Osteoblast (primary cell): ENCODE results near the gene MAD1L1. TPM values are rescaled to one million over a fixed set of nuclear protein-coding genes. Genes with fewer than 3 reads are reported as not detected.

ENCODE experiments used
- DNase-seq: peaks from one replicate; pipeline ENCODE4 v3.0.0; 2011; ENCODE audit warnings: low spot score, mixed read lengths; ENCODE audit not compliant: insufficient read length; ENCODE audit errors: missing footprints
- H2AFZ ChIP-seq: 2 replicates; pipeline ENCODE4 v1.6.0; 2011; ENCODE audit warnings: mild to moderate bottlenecking, low read length
- H3K27ac ChIP-seq: 2 replicates; pipeline ENCODE4 v1.5.1; 2011; ENCODE audit warnings: mild to moderate bottlenecking, low read depth, low read length, moderate library complexity
- H3K27me3 ChIP-seq: 2 replicates; pipeline ENCODE4 v1.6.0; 2012; ENCODE audit warnings: mild to moderate bottlenecking, control low read depth, inconsistent platforms, low read length, moderate library complexity; ENCODE audit not compliant: insufficient read depth
- H3K36me3 ChIP-seq: 2 replicates; pipeline ENCODE4 v1.5.1; 2011; ENCODE audit warnings: mild to moderate bottlenecking, low read length, control low read depth, moderate library complexity; ENCODE audit not compliant: insufficient read depth
- H3K4me1 ChIP-seq: 2 replicates; pipeline ENCODE4 v1.5.1; 2011; ENCODE audit warnings: mild to moderate bottlenecking, low read length, control low read depth, moderate library complexity; ENCODE audit not compliant: insufficient read depth
- H3K4me2 ChIP-seq: 2 replicates; pipeline ENCODE4 v1.6.0; 2011; ENCODE audit warnings: mild to moderate bottlenecking, low read length; ENCODE audit not compliant: insufficient read depth
- H3K4me3 ChIP-seq: fragments of 200-600 bp; sonication (generic); 3 replicates; pipeline ENCODE4 v1.5.1; 2012; ENCODE audit warnings: mild to moderate bottlenecking, low read length, inconsistent platforms; ENCODE audit not compliant: insufficient read depth
- H3K79me2 ChIP-seq: 2 replicates; pipeline ENCODE4 v1.6.0; 2012; ENCODE audit warnings: mild to moderate bottlenecking, low read length, control low read depth, inconsistent platforms; ENCODE audit not compliant: insufficient read depth
- H3K9me3 ChIP-seq: 2 replicates; pipeline ENCODE4 v1.5.1; 2011; ENCODE audit warnings: low read depth, low read length, control low read depth
- H4K20me1 ChIP-seq: 2 replicates; pipeline ENCODE4 v1.6.0; 2012; ENCODE audit warnings: mild to moderate bottlenecking, low read length, control low read depth; ENCODE audit not compliant: insufficient read depth
- CTCF ChIP-seq: IDR thresholded peaks from 2 replicates; pipeline ENCODE4 v1.5.1; 2011; ENCODE audit warnings: mild to moderate bottlenecking, low read depth, low read length, moderate library complexity; ENCODE audit errors: extremely low read depth
- total RNA-seq: library from RNA; depleted of rRNA; stranded (reverse); fragments of >200 nt; gene quantifications from 2 replicates; pipeline ENCODE4 v1.2.3, GENCODE V29; 2012

The MAD1L1 gene
- total RNA-seq, 1 donor, result 66.2 TPM

- Histone ChIP-seq H3K27me3 (no peaks in the 10 kb centered on the region), H2AFZ (no peak overlapping the region), H3K36me3 (no peaks in the 10 kb centered on the region), H3K27ac (peak overlapping the region; percentile 68), H3K4me2 (peak overlapping the region; percentile 21), H4K20me1 (no peaks in the 10 kb centered on the region), H3K4me3 (no peak overlapping the region), H3K9me3 (no peaks in the 10 kb centered on the region), H3K79me2 (peaks cover 17% of the 10 kb centered on the region), H3K4me1 (peaks cover 21% of the 10 kb centered on the region)
- no peak for TF ChIP-seq CTCF
- DNase-seq, result peak; percentile 99
These were observed 122.7 kb downstream of the MAD1L1 start for GRCh38 chr7:2109936-2110609.

- Histone ChIP-seq H3K4me2 (no peak overlapping the region), H3K4me1 (peaks cover 23% of the 10 kb centered on the region), H3K27ac (no peak overlapping the region), H2AFZ (no peak overlapping the region), H3K36me3 (no peaks in the 10 kb centered on the region), H3K9me3 (no peaks in the 10 kb centered on the region), H3K4me3 (no peak overlapping the region), H4K20me1 (no peaks in the 10 kb centered on the region), H3K27me3 (no peaks in the 10 kb centered on the region), H3K79me2 (peaks cover 17% of the 10 kb centered on the region)
- DNase-seq, result no peak
- TF ChIP-seq CTCF, result no peak
These were observed 123.4 kb downstream of the MAD1L1 start for GRCh38 chr7:2109251-2109872.

- no peak overlapping the region for H2AFZ ChIP-seq
- no peaks in the 10 kb centered on the region for H3K36me3 ChIP-seq
- no peak overlapping the region for H3K4me3 ChIP-seq
- H4K20me1 ChIP-seq, result no peaks in the 10 kb centered on the region
- no peaks in the 10 kb centered on the region for H3K27me3 ChIP-seq
- peaks cover 17% of the 10 kb centered on the region for H3K79me2 ChIP-seq
- no peak overlapping the region for H3K4me2 ChIP-seq
- no peak for DNase-seq
- TF ChIP-seq CTCF, result no peak
- no peaks in the 10 kb centered on the region for H3K9me3 ChIP-seq
- peaks cover 23% of the 10 kb centered on the region for H3K4me1 ChIP-seq
- no peak overlapping the region for H3K27ac ChIP-seq
These were observed 124.1 kb downstream of the MAD1L1 start for GRCh38 chr7:2108501-2109250.

DNA sequence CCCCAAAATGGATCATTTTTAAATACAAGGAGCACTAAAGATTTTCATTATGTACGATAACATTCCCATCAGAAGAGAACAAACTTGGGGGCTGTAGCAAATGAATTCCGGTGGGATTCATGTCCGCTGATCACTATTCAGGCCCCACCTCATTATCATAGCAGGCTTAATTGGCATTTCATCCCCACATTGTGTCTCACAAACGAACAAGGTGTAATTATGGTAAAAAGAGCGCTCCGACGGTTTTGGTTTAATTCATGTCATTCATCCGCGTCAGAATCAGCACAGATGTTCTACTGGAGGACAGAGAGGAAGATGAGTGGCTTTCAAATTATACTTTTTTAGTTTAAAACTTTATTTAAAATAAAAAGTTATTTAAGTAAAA lies 124.7 kb downstream of the MAD1L1 start:
- DNase-seq, result no peak
- Histone ChIP-seq H4K20me1 (no peaks in the 10 kb centered on the region), H3K79me2 (peaks cover 19% of the 10 kb centered on the region), H3K36me3 (no peaks in the 10 kb centered on the region), H2AFZ (no peak overlapping the region), H3K4me2 (no peak overlapping the region), H3K9me3 (no peaks in the 10 kb centered on the region), H3K27ac (no peak overlapping the region), H3K4me3 (no peak overlapping the region), H3K27me3 (no peaks in the 10 kb centered on the region), H3K4me1 (peaks cover 22% of the 10 kb centered on the region)
- TF ChIP-seq CTCF, result no peak
